HEK293 (cell line): ENCODE measurements around the gene FAM83F.

Experiments
- CTCF ChIA-PET: fragments of 350-600 bp; formaldehyde crosslinking; extraction: SDS; loops from one replicate; lab custom pipeline; 2021; ENCODE audit warnings: antibody characterized with exemption; lab: Yijun Ruan, JAX
- POLR2A ChIA-PET: fragments of 300-600 bp; formaldehyde crosslinking; extraction: SDS; loops from one replicate; lab custom pipeline; 2020; ENCODE audit warnings: antibody characterized with exemption, inconsistent platforms; lab: Yijun Ruan, JAX
- H3K27ac ChIP-seq: fragments of 200-500 bp; sonication (Bioruptor generic); 2 replicates; pipeline ENCODE4 v1.5.1; 2014; ENCODE audit warnings: low read depth, low read length, control low read depth, inconsistent platforms; ENCODE audit errors: extremely low read depth
- H3K36me3 ChIP-seq, 2 experiments: fragments of 200-500 bp in 1 of 2; sonication (Bioruptor generic) in 1 of 2; 1 replicate in 1 of 2; 2 replicates in 1 of 2; pipeline ENCODE4 v1.5.1; 2014 to 2017; ENCODE audit warnings: inconsistent platforms in 2 of 2, low read length in 2 of 2; ENCODE audit not compliant: control insufficient read depth in 2 of 2, insufficient read depth in 1 of 2
- H3K4me1 ChIP-seq: fragments of 200-500 bp; sonication (Bioruptor generic); 2 replicates; pipeline ENCODE4 v1.5.1; 2014; ENCODE audit warnings: mild to moderate bottlenecking, low read length, inconsistent platforms; ENCODE audit not compliant: control insufficient read depth, insufficient read depth
- H3K4me3 ChIP-seq: 2 replicates; pipeline ENCODE4 v1.5.1; 2011; ENCODE audit warnings: low read depth, mild to moderate bottlenecking, control low read depth, low read length, moderate library complexity
- H3K9me3 ChIP-seq: fragments of 200-500 bp; sonication (Bioruptor generic); 2 replicates; pipeline ENCODE4 v1.5.1; 2014; ENCODE audit warnings: low read depth, low read length, inconsistent platforms; ENCODE audit not compliant: control insufficient read depth, insufficient read depth
- GLI4 ChIP-seq: fragments of 450-650 bp; formaldehyde crosslinking; IDR thresholded peaks from 2 replicates; pipeline ENCODE4 v1.5.1; 2016; ENCODE audit warnings: missing biosample characterization, missing genetic modification characterization
- HOXD13 ChIP-seq: sonication (generic); formaldehyde crosslinking; IDR thresholded peaks from 2 replicates; pipeline ENCODE4 v1.8.0; 2022; ENCODE audit warnings: missing genetic modification reagents, borderline replicate concordance
- OSR2 ChIP-seq: fragments of 450-650 bp; formaldehyde crosslinking; IDR thresholded peaks from 2 replicates; pipeline ENCODE4 v1.5.1; 2016; ENCODE audit warnings: missing biosample characterization, missing genetic modification characterization
- SP2 ChIP-seq: fragments of 450-650 bp; formaldehyde crosslinking; IDR thresholded peaks from 2 replicates; pipeline ENCODE4 v1.5.1; 2016; ENCODE audit warnings: missing biosample characterization, missing genetic modification characterization
- YY1 ChIP-seq: fragments of 450-650 bp; formaldehyde crosslinking; IDR thresholded peaks from 2 replicates; pipeline ENCODE4 v1.5.1; 2018; ENCODE audit warnings: missing biosample characterization, missing genetic modification characterization
- ZNF133 ChIP-seq: fragments of 450-650 bp; formaldehyde crosslinking; IDR thresholded peaks from 2 replicates; pipeline ENCODE4 v1.5.1; 2016; ENCODE audit warnings: missing biosample characterization, missing genetic modification characterization
- ZNF140 ChIP-seq: fragments of 450-650 bp; formaldehyde crosslinking; IDR thresholded peaks from 2 replicates; pipeline ENCODE4 v1.5.1; 2016; ENCODE audit warnings: missing biosample characterization, missing genetic modification characterization
- ZNF157 ChIP-seq: fragments of 450-650 bp; formaldehyde crosslinking; IDR thresholded peaks from 2 replicates; pipeline ENCODE4 v1.5.1; 2016; ENCODE audit warnings: missing biosample characterization, missing genetic modification characterization
- ZNF202 ChIP-seq: fragments of 450-650 bp; formaldehyde crosslinking; IDR thresholded peaks from 2 replicates; pipeline ENCODE4 v1.5.1; 2016; ENCODE audit warnings: missing biosample characterization, missing genetic modification characterization, borderline replicate concordance
- ZNF266 ChIP-seq: fragments of 450-650 bp; formaldehyde crosslinking; IDR thresholded peaks from 2 replicates; pipeline ENCODE4 v1.5.1; 2016; ENCODE audit warnings: missing biosample characterization, missing genetic modification characterization, low read depth
- ZNF324 ChIP-seq: fragments of 450-650 bp; formaldehyde crosslinking; IDR thresholded peaks from 2 replicates; pipeline ENCODE4 v1.5.1; 2016; ENCODE audit warnings: missing biosample characterization, missing genetic modification characterization
- ZNF354C ChIP-seq: fragments of 450-650 bp; formaldehyde crosslinking; IDR thresholded peaks from 2 replicates; pipeline ENCODE4 v1.5.1; 2016; ENCODE audit warnings: missing biosample characterization, missing genetic modification characterization, low read depth, borderline replicate concordance
- ZNF37A ChIP-seq: fragments of 450-650 bp; IDR thresholded peaks from 2 replicates; pipeline ENCODE4 v1.5.1; 2018; ENCODE audit warnings: missing biosample characterization, missing genetic modification characterization
- ZNF514 ChIP-seq: fragments of 450-650 bp; formaldehyde crosslinking; IDR thresholded peaks from 2 replicates; pipeline ENCODE4 v1.5.1; 2016; ENCODE audit warnings: missing biosample characterization, missing genetic modification characterization
- ZNF560 ChIP-seq: fragments of 450-650 bp; formaldehyde crosslinking; IDR thresholded peaks from 2 replicates; pipeline ENCODE4 v1.5.1; 2017; ENCODE audit warnings: missing biosample characterization, missing genetic modification characterization, borderline replicate concordance
- ZNF664 ChIP-seq: fragments of 450-650 bp; formaldehyde crosslinking; IDR thresholded peaks from 2 replicates; pipeline ENCODE4 v1.5.1; 2016; ENCODE audit warnings: missing biosample characterization, missing genetic modification characterization
- ZNF701 ChIP-seq: fragments of 450-650 bp; formaldehyde crosslinking; IDR thresholded peaks from 2 replicates; pipeline ENCODE4 v1.5.1; 2016; ENCODE audit warnings: missing biosample characterization, missing genetic modification characterization
- ZNF747 ChIP-seq: fragments of 450-650 bp; formaldehyde crosslinking; IDR thresholded peaks from 2 replicates; pipeline ENCODE4 v1.5.1; 2016; ENCODE audit warnings: missing biosample characterization, missing genetic modification characterization
- ZNF791 ChIP-seq: fragments of 450-650 bp; formaldehyde crosslinking; IDR thresholded peaks from 2 replicates; pipeline ENCODE4 v1.5.1; 2016; ENCODE audit warnings: missing biosample characterization, missing genetic modification characterization
- ZSCAN30 ChIP-seq: fragments of 450-650 bp; IDR thresholded peaks from 2 replicates; pipeline ENCODE4 v1.5.1; 2018; ENCODE audit warnings: missing biosample characterization, mild to moderate bottlenecking, missing genetic modification characterization, moderate library complexity
- TF ChIP-seq, protein P1 (sequence below): fragments of 450-650 bp; formaldehyde crosslinking; IDR thresholded peaks from 2 replicates; pipeline ENCODE4 v1.5.1; 2016; ENCODE audit warnings: missing biosample characterization, missing genetic modification characterization
- TF ChIP-seq, protein P2 (sequence below): fragments of 450-650 bp; formaldehyde crosslinking; IDR thresholded peaks from 2 replicates; pipeline ENCODE4 v1.5.1; 2016; ENCODE audit warnings: missing biosample characterization, missing genetic modification characterization, low read depth
- TF ChIP-seq, protein P3 (sequence below): fragments of 450-650 bp; formaldehyde crosslinking; IDR thresholded peaks from 2 replicates; pipeline ENCODE4 v1.5.1; 2016; ENCODE audit warnings: missing biosample characterization, missing genetic modification characterization
- TF ChIP-seq, protein P4 (sequence below): fragments of 450-650 bp; formaldehyde crosslinking; IDR thresholded peaks from 2 replicates; pipeline ENCODE4 v1.5.1; 2016; ENCODE audit warnings: missing biosample characterization, missing genetic modification characterization
- TF ChIP-seq, protein P5 (sequence below): fragments of 450-650 bp; formaldehyde crosslinking; IDR thresholded peaks from 2 replicates; pipeline ENCODE4 v1.5.1; 2016; ENCODE audit warnings: missing biosample characterization, missing genetic modification characterization
- TF ChIP-seq, protein P6 (sequence below): fragments of 450-650 bp; formaldehyde crosslinking; IDR thresholded peaks from 2 replicates; pipeline ENCODE4 v1.5.1; 2016; ENCODE audit warnings: missing biosample characterization, missing genetic modification characterization

FAM83F gene

DNA sequence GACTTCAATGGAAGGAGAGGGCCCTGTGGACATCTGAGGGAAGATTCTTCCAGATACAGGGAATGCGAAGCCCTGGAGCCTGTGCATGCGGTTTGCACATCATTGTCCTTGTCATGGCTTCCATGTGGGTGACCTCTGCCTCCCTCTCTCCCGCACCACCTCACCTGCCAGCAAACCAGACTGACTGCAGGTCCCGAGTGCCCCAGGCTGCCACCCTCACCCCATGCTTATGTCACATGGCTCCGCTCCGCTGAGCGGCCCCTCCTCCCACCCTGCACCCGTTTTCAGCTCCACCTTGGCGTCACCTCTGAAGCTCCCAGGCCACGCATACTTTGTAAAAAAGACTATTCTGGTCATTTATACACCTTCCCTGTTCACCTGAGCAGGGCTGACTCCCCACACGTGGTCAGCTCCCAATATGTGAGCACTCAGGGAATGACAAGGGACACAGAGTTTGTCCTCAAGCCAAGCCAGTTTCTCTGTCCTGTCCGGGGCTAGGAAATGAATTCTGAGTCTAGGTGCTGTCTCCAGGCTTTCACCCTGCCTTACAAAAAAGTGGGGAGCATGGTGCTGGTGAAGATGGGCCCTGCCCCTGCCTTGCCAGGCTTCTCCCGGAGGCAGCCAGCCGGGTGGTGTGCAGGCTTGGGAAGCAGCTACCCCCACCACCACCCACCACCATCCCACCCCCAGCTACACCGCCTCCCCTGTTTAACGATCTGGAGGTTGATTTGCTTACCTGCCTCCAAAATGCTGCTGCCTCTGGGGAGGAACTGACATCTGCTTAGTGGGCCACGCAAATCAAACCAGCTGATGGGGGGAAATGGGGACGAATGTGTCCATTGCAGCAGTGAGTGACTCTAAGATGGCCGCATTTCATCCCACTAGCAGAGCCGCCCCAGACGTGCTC is 32.7 kb downstream of the FAM83F start:
- CTCF ChIA-PET: interaction anchor here (0.6 to 1.7 kb wide), 10 partner anchors 9 to 498 kb away, joined by 3 to 10 read pairs (median 3); no protein-coding TSS in a partner anchor
- POLR2A ChIA-PET: interaction anchor here (0.7 to 0.9 kb wide), 2 partner anchors 201 to 507 kb away, joined by 3 to 4 read pairs; partner anchors contain the start of gene ATF4
- H3K36me3 ChIP-seq: no peaks in the 10 kb centered on the region

DNA sequence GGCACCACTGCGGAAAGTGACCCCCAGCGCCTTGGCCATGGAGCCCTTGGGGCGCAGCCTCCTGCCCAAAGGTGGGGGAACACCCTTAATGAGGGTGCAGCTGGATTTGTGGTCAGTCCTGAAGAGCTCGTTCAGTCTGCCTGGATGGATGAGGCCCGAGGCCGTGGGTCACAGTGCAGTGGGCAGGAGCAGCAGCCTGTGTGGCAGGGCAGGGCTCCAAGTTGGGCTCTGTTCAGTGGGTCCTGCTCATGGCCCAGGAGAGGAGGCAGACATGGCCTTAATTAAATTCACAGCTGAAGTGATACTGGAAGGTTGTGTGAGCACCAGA is 33.3 kb downstream of the FAM83F start:
- CTCF ChIA-PET: interaction anchor here (0.6 to 1.7 kb wide), 8 partner anchors 8 to 497 kb away, joined by 3 to 10 read pairs (median 3); no protein-coding TSS in a partner anchor
- H3K4me1 ChIP-seq: no peaks in the 10 kb centered on the region
- no peaks in the 10 kb centered on the region for H3K36me3 ChIP-seq
- H3K9me3 ChIP-seq: no peaks in the 10 kb centered on the region
- no peak overlapping the region for H3K4me3 ChIP-seq
- no peak overlapping the region for H3K27ac ChIP-seq
- POLR2A ChIA-PET: interaction anchor here (0.7 to 0.9 kb wide), 2 partner anchors 202 to 508 kb away, joined by 3 to 4 read pairs; partner anchors contain the start of gene ATF4
- TF ChIP-seq ZNF133: no peak
- no peak for TF ChIP-seq ZNF324 (tag by site-specific recombination)
- no peak for TF ChIP-seq ZNF747 (tag by site-specific recombination)
- TF ChIP-seq ZNF157 (tag by site-specific recombination): no peak
- no peak for TF ChIP-seq ZNF791 (tag by site-specific recombination)
- TF ChIP-seq ZNF560 (tag by site-specific recombination): no peak
- no peak for TF ChIP-seq ZNF354C
- TF ChIP-seq ZNF37A (tag by site-specific recombination): no peak
- no peak for TF ChIP-seq OSR2 (tag by site-specific recombination)
- TF ChIP-seq SP2 (tag by site-specific recombination): no peak
- TF ChIP-seq, protein P1, sequence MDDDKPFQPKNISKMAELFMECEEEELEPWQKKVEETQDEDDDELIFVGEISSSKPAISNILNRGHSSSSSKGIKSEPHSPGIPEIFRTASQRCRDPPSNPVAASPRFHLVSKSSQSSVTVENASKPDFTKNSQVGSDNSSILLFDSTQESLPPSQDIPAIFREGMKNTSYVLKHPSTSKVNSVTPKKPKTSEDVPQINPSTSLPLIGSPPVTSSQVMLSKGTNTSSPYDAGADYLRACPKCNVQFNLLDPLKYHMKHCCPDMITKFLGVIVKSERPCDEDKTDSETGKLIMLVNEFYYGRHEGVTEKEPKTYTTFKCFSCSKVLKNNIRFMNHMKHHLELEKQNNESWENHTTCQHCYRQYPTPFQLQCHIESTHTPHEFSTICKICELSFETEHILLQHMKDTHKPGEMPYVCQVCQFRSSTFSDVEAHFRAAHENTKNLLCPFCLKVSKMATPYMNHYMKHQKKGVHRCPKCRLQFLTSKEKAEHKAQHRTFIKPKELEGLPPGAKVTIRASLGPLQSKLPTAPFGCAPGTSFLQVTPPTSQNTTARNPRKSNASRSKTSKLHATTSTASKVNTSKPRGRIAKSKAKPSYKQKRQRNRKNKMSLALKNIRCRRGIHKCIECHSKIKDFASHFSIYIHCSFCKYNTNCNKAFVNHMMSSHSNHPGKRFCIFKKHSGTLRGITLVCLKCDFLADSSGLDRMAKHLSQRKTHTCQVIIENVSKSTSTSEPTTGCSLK (tag by site-specific recombination): no peak

More for the DNA sequence above, 32.7 kb downstream of the FAM83F start:
- TF ChIP-seq, protein P2, sequence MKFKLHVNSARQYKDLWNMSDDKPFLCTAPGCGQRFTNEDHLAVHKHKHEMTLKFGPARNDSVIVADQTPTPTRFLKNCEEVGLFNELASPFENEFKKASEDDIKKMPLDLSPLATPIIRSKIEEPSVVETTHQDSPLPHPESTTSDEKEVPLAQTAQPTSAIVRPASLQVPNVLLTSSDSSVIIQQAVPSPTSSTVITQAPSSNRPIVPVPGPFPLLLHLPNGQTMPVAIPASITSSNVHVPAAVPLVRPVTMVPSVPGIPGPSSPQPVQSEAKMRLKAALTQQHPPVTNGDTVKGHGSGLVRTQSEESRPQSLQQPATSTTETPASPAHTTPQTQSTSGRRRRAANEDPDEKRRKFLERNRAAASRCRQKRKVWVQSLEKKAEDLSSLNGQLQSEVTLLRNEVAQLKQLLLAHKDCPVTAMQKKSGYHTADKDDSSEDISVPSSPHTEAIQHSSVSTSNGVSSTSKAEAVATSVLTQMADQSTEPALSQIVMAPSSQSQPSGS (tag by site-specific recombination): no peak
- TF ChIP-seq ZNF266 (no peak), ZNF514 (tag by site-specific recombination) (no peak), ZNF202 (tag by site-specific recombination) (no peak), YY1 (tag by site-specific recombination) (no peak), ZNF664 (tag by site-specific recombination) (no peak), GLI4 (no peak), ZSCAN30 (tag by site-specific recombination) (no peak), HOXD13 (CRISPR knock-in tag) (no peak), ZNF701 (no peak), ZNF140 (tag by site-specific recombination) (no peak)
- TF ChIP-seq, protein P3, sequence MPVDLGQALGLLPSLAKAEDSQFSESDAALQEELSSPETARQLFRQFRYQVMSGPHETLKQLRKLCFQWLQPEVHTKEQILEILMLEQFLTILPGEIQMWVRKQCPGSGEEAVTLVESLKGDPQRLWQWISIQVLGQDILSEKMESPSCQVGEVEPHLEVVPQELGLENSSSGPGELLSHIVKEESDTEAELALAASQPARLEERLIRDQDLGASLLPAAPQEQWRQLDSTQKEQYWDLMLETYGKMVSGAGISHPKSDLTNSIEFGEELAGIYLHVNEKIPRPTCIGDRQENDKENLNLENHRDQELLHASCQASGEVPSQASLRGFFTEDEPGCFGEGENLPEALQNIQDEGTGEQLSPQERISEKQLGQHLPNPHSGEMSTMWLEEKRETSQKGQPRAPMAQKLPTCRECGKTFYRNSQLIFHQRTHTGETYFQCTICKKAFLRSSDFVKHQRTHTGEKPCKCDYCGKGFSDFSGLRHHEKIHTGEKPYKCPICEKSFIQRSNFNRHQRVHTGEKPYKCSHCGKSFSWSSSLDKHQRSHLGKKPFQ (tag by site-specific recombination): no peak
- TF ChIP-seq, protein P4, sequence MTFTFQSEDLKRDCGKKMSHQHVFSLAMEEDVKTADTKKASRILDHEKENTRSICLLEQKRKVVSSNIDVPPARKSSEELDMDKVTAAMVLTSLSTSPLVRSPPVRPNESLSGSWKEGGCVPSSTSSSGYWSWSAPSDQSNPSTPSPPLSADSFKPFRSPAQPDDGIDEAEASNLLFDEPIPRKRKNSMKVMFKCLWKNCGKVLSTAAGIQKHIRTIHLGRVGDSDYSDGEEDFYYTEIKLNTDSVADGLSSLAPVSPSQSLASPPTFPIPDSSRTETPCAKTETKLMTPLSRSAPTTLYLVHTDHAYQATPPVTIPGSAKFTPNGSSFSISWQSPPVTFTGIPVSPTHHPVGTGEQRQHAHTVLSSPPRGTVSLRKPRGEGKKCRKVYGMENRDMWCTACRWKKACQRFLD (tag by site-specific recombination): no peak
- TF ChIP-seq, protein P5, sequence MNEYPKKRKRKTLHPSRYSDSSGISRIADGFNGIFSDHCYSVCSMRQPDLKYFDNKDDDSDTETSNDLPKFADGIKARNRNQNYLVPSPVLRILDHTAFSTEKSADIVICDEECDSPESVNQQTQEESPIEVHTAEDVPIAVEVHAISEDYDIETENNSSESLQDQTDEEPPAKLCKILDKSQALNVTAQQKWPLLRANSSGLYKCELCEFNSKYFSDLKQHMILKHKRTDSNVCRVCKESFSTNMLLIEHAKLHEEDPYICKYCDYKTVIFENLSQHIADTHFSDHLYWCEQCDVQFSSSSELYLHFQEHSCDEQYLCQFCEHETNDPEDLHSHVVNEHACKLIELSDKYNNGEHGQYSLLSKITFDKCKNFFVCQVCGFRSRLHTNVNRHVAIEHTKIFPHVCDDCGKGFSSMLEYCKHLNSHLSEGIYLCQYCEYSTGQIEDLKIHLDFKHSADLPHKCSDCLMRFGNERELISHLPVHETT (tag by site-specific recombination): no peak
- TF ChIP-seq, protein P6, sequence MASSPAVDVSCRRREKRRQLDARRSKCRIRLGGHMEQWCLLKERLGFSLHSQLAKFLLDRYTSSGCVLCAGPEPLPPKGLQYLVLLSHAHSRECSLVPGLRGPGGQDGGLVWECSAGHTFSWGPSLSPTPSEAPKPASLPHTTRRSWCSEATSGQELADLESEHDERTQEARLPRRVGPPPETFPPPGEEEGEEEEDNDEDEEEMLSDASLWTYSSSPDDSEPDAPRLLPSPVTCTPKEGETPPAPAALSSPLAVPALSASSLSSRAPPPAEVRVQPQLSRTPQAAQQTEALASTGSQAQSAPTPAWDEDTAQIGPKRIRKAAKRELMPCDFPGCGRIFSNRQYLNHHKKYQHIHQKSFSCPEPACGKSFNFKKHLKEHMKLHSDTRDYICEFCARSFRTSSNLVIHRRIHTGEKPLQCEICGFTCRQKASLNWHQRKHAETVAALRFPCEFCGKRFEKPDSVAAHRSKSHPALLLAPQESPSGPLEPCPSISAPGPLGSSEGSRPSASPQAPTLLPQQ (tag by site-specific recombination): no peak
- H3K4me3 ChIP-seq: no peak overlapping the region
- H3K9me3 ChIP-seq: no peaks in the 10 kb centered on the region
- no peaks in the 10 kb centered on the region for H3K4me1 ChIP-seq
- no peak overlapping the region for H3K27ac ChIP-seq
